Epidermal melanocyte (primary cell): ENCODE data around the gene C6orf15.

ENCODE experiments used
- DNase-seq: peaks from one replicate; pipeline ENCODE4 v3.0.0; 2011; ENCODE audit warnings: low spot score; ENCODE audit not compliant: insufficient read length

Gene C6orf15

GRCh38 chr6:31112478-31112877, at the start of gene C6orf15:
C6orf15 (minus strand) TSS chr6:31112575; CDS start chr6:31112555, 20 bp downstream.
- no peak for DNase-seq

DNA sequence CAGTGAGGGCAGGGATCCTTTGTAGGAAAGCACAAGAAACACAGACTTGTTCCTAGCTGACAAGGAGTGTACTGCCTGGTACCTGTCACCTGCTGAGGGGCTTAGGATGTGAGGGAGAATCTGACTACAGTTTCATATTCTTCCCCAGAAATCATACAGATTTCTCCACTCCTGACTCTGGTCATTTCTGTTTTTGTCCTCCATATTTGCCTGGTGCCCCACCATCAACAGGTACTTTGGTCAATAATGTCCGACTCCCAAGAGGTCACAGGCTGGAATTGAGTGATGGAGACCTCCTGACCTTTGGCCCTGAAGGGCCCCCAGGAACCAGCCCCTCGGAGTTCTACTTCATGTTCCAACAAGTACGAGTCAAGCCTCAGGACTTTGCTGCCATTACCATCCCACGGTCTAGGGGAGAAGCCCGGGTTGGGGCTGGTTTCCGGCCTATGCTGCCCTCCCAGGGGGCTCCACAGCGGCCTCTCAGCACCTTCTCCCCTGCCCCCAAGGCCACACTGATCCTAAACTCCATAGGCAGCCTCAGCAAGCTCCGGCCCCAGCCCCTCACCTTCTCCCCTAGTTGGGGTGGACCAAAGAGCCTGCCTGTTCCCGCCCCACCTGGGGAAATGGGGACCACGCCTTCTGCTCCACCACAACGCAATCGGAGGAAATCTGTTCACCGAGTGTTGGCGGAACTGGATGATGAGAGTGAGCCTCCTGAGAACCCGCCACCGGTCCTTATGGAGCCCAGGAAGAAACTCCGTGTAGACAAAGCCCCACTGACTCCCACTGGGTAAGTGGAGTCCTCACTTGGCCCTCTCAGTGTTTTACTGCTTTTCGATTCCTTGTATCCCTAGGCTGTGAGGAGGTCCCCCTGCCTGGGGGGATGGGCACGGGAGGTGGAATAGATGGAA, 49.1 kb upstream of the C6orf15 start:
- no peak for DNase-seq

GRCh38 chr6:31158863-31159855, 46.8 kb upstream of the C6orf15 start:
- DNase-seq: no peak

DNA sequence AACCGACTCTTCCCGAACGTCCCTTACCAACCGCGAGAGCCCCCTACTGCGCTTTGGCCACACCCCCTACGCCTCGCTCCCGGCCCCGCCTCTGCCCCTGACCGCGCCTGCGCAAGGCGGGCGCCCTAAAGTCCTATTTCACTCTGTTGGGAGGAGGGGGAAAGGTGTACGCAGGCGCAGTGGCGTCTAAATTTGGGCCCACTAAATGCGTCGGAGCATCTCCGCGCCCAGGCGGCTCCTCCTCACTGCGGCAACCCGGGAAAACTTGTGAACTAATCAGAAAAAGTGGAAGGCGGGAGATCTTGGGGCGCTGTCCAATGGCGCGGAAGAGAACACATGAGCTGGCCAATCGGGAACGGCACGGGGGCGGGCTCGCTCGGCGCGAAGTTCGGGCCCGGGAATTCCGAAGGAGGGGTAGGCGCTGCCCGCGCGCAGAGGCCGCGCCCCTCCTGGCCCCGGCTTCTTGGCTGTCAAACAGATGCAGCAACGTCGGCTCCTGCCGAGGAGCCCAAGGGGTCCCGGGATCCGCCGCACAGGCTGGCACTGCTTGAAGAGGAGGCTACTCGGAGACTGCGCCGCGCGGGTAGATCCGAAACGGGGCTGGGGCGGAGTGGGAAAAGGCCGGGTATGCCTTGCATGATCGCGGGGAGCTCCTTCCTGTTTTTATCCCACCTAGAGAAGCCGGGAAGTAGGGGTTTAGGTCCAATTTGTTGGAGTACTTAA, 45.9 kb upstream of the C6orf15 start, which contains the start of gene TCF19:
Gene TCF19, plus strand, starts transcription at position 450 of the 723 bp plus-strand sequence. CDS start 881 bp downstream, outside the sequence.
- DNase-seq: peak; percentile 99

- DNase-seq: no peak
These were observed 45.3 kb upstream of the C6orf15 start, which contains the start of gene CCHCR1 for GRCh38 chr6:31157513-31158139. CCHCR1 (minus strand) TSS chr6:31157802; CDS start chr6:31157600, 202 bp downstream.

DNA sequence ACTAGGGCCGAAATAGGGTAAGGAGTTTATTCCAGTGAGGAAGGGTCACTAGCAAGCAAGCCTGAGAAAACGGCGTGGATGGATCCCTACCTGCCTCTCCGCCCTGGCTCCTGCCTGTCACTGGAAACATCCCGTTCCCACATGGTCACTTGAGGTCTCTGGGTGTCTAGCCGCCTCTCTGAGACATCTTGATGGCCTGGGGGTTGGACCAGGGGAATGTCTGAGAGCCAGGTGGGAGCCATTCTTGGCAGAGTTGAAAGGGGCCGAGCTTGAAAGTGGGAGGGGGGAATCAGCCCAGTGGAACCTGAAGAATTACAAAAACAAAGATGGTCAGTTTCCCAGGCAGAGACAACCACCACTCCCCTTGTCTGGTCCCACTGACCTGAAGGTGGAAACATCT, 44.3 kb upstream of the C6orf15 start:
- DNase-seq: no peak

- no peak for DNase-seq
These were observed 42.1 kb upstream of the C6orf15 start for GRCh38 chr6:31154436-31154835.

GRCh38 chr6:31152781-31153180, 40.4 kb upstream of the C6orf15 start:
- no peak for DNase-seq

DNA sequence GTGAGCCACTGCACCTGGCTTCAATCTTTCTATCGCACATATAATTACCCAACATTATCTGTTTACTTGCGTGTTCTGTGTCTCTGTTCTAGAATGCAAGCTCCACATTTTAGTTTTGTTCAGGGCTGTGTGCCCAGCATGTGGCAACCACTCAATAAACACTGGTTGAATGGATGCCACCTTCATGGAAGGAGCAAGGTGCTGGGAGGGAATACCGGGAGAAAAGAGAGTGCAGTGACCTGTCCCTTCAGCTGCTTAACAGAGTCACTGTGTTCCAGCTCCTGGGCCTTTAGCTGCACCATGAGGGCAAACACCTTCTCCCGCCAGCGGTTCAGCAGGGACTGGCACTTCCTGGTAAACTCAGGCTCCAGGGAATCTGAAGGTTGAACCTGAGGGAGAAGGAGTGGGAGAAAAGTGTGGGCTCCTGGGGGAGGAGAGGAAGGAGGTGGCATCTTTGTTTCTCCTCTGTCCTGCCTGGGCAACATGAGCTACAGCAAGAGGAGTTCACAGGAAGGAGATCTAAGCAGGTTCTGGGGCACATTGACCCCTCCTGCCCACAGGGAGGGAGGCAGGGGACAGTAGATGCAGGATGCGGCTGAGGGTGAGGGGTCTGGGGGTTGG, 37.6 kb upstream of the C6orf15 start:
- no peak for DNase-seq

DNA sequence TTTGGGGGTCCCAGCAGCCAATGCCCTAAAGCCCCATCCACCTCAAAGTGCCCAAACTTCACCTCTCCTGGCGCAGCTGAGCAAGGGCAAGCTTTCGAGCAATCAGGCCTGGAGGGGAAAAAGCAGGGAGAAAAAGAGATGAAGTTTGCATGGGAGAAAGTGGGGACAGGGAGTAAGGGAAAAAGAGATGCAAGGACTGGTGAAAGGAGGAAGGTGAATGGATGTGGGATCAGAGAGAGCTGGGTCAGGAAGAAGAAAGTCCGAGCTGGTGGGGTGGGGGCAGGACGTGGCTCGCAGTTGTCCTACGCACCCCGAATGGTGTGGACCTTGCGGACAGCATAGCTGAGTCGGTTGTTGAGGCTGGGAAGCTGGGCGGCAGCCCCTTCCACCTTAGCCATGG, 33.0 kb upstream of the C6orf15 start:
- DNase-seq: no peak

- DNase-seq: no peak
These were observed 32.6 kb upstream of the C6orf15 start for GRCh38 chr6:31144970-31145340.

DNA sequence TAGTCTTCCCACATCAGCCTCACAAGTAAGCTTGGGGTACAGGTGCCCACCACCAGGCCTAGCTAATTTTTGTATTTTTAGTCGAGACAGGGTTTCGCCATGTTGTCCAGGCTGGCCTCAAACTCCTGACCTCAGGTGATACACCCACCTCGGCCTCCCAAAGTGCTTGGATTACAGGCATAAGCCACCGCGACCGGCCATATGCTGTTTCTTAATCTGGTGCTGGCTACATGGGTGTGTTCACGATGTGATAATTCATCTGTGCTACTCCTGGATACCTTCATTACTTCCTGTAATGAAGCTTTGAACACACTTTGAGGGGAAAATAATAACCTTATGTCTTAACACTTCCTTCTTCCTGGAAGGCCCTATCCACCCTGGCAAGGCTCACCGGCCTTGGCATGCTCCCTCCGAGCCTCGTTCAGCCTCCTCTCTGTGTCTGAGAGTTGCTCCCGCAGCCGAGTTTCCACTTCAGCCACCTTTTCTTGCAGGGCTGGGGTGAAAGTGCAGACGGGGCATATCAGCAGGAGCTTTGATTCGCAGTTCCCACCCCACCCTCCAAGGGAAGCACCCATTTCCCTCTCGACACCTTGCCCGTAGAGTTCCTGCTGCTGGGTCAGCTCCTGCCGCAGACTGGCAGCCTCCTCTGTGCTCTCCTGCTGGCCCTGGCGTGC, 32.1 kb upstream of the C6orf15 start:
- no peak for DNase-seq

DNA sequence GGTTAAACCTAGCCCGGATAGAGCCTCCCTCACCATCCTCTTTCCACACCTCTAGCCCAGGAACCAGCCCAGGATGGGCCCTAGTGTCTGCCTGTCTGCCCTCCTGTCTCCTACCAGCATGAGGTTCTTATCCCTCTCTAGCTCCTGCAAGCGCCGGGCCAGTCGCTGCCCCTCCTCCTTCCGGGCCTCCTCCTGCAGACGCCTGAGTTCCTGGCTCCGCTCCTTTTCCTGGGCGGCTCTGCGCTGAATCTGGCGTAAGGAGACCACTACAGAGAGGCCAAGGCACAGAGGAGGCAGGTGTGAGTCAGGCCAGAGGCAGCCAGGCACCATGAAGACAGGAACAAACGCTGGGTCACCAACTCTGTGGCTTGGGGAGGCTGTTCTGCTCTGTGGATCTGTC, 30.8 kb upstream of the C6orf15 start:
- DNase-seq: no peak

DNA sequence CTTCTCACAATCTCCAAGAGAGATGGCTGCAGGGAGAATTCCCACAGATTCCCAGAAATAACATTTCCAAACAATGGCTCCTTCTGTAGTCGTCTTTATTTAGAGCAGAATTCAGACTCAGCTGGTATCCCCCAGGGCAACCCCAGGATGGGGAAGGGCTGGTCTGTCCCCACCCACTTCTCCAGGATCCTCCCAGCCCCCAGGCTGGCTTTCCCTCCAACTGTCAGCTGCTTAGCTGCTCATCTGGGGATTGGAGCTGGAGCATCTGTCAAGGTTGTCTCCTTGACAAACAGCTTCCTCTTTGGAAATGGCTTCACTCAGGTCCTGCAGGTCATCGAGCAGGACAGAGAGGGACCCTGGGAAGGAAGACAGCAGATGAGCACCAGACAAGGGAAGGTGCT, 30.0 kb upstream of the C6orf15 start:
- peak; percentile 89 for DNase-seq

- DNase-seq: no peak
These were observed 28.3 kb upstream of the C6orf15 start for GRCh38 chr6:31140643-31141042.

- DNase-seq: no peak
These were observed 27.2 kb upstream of the C6orf15 start for GRCh38 chr6:31139599-31139998.

GRCh38 chr6:31138982-31139381, 26.6 kb upstream of the C6orf15 start, which contains the start of gene PSORS1C2:
PSORS1C2 (minus strand) TSS chr6:31139066; CDS start chr6:31139026, 40 bp downstream.
- DNase-seq: no peak

DNA sequence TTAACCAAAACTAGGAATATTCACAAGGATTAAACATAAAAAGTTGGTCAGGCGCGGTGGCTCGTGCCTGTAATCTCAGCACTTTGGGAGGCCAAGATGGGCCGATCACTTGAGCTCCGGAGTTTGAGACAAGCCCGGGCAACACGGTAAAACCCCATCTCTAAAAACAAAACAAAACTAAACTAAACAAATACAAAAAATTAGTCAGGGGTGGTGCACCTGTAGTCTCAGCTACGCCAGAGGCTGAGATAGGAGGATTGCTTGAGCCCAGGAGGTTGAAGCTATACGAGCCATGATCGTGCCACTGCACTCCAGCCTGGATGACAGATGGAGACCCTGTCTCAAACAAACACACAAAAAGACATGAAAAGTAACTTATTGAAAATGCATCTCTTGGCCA, 23.3 kb upstream of the C6orf15 start:
- no peak for DNase-seq

DNA sequence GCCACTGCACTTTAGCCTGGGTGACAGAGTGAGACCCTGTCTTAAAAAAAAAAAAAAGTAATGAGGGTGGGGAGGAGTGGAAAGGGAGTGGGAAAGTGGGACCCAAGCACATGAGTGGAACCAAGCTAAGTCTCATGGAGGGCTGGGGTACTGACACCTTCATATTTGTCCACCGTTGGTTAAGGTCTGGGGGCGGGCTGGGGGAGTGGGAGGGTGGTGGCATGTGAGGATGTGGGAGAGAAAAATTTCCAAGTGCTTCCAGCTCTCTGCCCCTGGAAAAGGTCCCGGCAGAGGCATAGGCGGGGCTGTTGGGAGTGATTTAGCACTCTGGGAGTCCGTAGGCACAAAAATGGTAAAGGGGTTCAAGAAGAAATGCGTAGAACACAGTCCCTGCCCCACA, 20.4 kb upstream of the C6orf15 start:
- no peak for DNase-seq

GRCh38 chr6:31131595-31131994, 19.2 kb upstream of the C6orf15 start:
- DNase-seq: no peak
